Kidney epithelial cell (primary cell): ENCODE measurements around the gene MLLT6. TPM values are rescaled to one million over a fixed set of nuclear protein-coding genes. Genes with fewer than 3 reads are reported as not detected.
A peak's percentile ranks its signal among the peaks of the same experiment; 100 is the strongest.

Source experiments
- DNase-seq: peaks from one replicate; pipeline ENCODE4 v3.0.0-alpha.2; 2010; ENCODE audit warnings: low read depth
- H3K27me3 ChIP-seq: 2 replicates; pipeline ENCODE4 v1.6.0; 2011; ENCODE audit warnings: low read length; ENCODE audit not compliant: control insufficient read depth, insufficient read depth
- H3K36me3 ChIP-seq: 2 replicates; pipeline ENCODE4 v1.5.1; 2011; ENCODE audit warnings: low read length; ENCODE audit not compliant: control insufficient read depth, insufficient read depth
- H3K4me3 ChIP-seq: 2 replicates; pipeline ENCODE4 v1.5.1; 2011; ENCODE audit warnings: low read depth, mild to moderate bottlenecking, control low read depth, low read length
- CTCF ChIP-seq: IDR thresholded peaks from 2 replicates; pipeline ENCODE4 v1.5.1; 2011; ENCODE audit warnings: mild to moderate bottlenecking, moderate library complexity, low read length, control low read depth, inconsistent platforms; ENCODE audit not compliant: insufficient read depth, poor library complexity, severe bottlenecking
- total RNA-seq: library from RNA; depleted of rRNA; stranded (reverse); fragments of >200 nt; gene quantifications from 2 replicates; pipeline ENCODE4 v1.2.3, GENCODE V29; 2015

The MLLT6 gene
- total RNA-seq, 1 donor from 2014 or later, result 42.7 TPM

- TF ChIP-seq CTCF, result no peak
- Histone ChIP-seq H3K27me3 (peaks cover 40% of the 10 kb centered on the region), H3K36me3 (no peaks in the 10 kb centered on the region), H3K4me3 (peak within 1 kb of the TSS; percentile 38)
- DNase-seq, result peak; percentile 14
Measured at GRCh38 chr17:38674749-38675615, 30.1 kb upstream of the MLLT6 start, which contains the start of gene EPOP. TSS of gene EPOP (minus strand) at chr17:38674957. CDS start at chr17:38674495, 462 bp downstream.

GRCh38 chr17:38676706-38677504 lies 28.2 kb upstream of the MLLT6 start:
- DNase-seq, result peak; percentile 47
- Histone ChIP-seq H3K4me3 (no peak overlapping the region), H3K27me3 (peaks cover 26% of the 10 kb centered on the region), H3K36me3 (no peaks in the 10 kb centered on the region)
- TF ChIP-seq CTCF, result peak; percentile 97

- no peak for TF ChIP-seq CTCF
- DNase-seq, result no peak
- H3K27me3 ChIP-seq, result peaks cover 16% of the 10 kb centered on the region
- H3K36me3 ChIP-seq, result no peaks in the 10 kb centered on the region
- no peak overlapping the region for H3K4me3 ChIP-seq
Measured at GRCh38 chr17:38677819-38678218, 27.3 kb upstream of the MLLT6 start.

GRCh38 chr17:38681096-38681495 lies 24.0 kb upstream of the MLLT6 start:
- no peaks in the 10 kb centered on the region for H3K36me3 ChIP-seq
- DNase-seq, result no peak
- H3K27me3 ChIP-seq, result no peaks in the 10 kb centered on the region
- no peak overlapping the region for H3K4me3 ChIP-seq
- TF ChIP-seq CTCF, result no peak

- Histone ChIP-seq H3K36me3 (no peaks in the 10 kb centered on the region), H3K27me3 (no peaks in the 10 kb centered on the region), H3K4me3 (no peak overlapping the region)
- TF ChIP-seq CTCF, result no peak
- DNase-seq, result no peak
Measured at GRCh38 chr17:38685491-38685890, 19.6 kb upstream of the MLLT6 start.
